ENCODE results near the gene ITIH4.

The ITIH4 gene

GRCh38 chr3:52770496-52771333, 59.8 kb downstream of the ITIH4 start, which contains the start of gene NEK4 (continued):
- TF ChIP-seq HIC1 (tag by site-specific recombination; IDR thresholded peaks at IDR 0.05), result no peak
- TF ChIP-seq ZNF398 (tag by site-specific recombination; IDR thresholded peaks at IDR 0.05), result peak; percentile 45
- peak; percentile 18; the same call in 1 of the 2 replicates for TF ChIP-seq ZNF660 (tag by site-specific recombination; IDR thresholded peaks at IDR 0.05)
- TF ChIP-seq ZNF561 (tag by site-specific recombination; IDR thresholded peaks at IDR 0.05; ENCODE audit: borderline replicate concordance), result peak; percentile 20; the same call in 1 of the 2 replicates
- TF ChIP-seq KLF9 (tag by site-specific recombination; IDR thresholded peaks at IDR 0.05; ENCODE audit: low read depth), result peak; percentile 59
- 0 out of 2 replicates have a peak, but pooled peaks have one; percentile 39 for TF ChIP-seq ZNF610 (tag by site-specific recombination; IDR thresholded peaks at IDR 0.05; ENCODE audit: borderline replicate concordance)
- TF ChIP-seq ZNF274 (IDR thresholded peaks at IDR 0.05; ENCODE audit: low read length), result no peak
- no peak for TF ChIP-seq ZNF274 (tag by site-specific recombination; IDR thresholded peaks at IDR 0.05; ENCODE audit: borderline replicate concordance)
- TF ChIP-seq GLIS2 (tag by site-specific recombination; IDR thresholded peaks at IDR 0.05), result peak; percentile 57; the same call in 1 of the 2 replicates
- TF ChIP-seq SP7 (tag by site-specific recombination; IDR thresholded peaks at IDR 0.05), result peak; percentile 51; the same call in 1 of the 2 replicates
- no peak for TF ChIP-seq ZNF654 (tag by site-specific recombination; IDR thresholded peaks at IDR 0.05; ENCODE audit: low read depth)
- TF ChIP-seq SP3 (tag by site-specific recombination; IDR thresholded peaks at IDR 0.05), result peak; percentile 48
- peak; percentile 89 for TF ChIP-seq ZNF600 (tag by site-specific recombination; IDR thresholded peaks at IDR 0.05)
- peak; percentile 54 for TF ChIP-seq ZEB2 (tag by site-specific recombination; IDR thresholded peaks at IDR 0.05)
- TF ChIP-seq, protein P1, sequence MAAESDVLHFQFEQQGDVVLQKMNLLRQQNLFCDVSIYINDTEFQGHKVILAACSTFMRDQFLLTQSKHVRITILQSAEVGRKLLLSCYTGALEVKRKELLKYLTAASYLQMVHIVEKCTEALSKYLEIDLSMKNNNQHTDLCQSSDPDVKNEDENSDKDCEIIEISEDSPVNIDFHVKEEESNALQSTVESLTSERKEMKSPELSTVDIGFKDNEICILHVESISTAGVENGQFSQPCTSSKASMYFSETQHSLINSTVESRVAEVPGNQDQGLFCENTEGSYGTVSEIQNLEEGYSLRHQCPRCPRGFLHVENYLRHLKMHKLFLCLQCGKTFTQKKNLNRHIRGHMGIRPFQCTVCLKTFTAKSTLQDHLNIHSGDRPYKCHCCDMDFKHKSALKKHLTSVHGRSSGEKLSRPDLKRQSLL (tag by site-specific recombination; IDR thresholded peaks at IDR 0.05), result peak; percentile 53; the same call in 1 of the 2 replicates
- TF ChIP-seq ZNF292 (tag by site-specific recombination; IDR thresholded peaks at IDR 0.05; ENCODE audit: borderline replicate concordance, low read depth), result no peak
- TF ChIP-seq, protein P2, sequence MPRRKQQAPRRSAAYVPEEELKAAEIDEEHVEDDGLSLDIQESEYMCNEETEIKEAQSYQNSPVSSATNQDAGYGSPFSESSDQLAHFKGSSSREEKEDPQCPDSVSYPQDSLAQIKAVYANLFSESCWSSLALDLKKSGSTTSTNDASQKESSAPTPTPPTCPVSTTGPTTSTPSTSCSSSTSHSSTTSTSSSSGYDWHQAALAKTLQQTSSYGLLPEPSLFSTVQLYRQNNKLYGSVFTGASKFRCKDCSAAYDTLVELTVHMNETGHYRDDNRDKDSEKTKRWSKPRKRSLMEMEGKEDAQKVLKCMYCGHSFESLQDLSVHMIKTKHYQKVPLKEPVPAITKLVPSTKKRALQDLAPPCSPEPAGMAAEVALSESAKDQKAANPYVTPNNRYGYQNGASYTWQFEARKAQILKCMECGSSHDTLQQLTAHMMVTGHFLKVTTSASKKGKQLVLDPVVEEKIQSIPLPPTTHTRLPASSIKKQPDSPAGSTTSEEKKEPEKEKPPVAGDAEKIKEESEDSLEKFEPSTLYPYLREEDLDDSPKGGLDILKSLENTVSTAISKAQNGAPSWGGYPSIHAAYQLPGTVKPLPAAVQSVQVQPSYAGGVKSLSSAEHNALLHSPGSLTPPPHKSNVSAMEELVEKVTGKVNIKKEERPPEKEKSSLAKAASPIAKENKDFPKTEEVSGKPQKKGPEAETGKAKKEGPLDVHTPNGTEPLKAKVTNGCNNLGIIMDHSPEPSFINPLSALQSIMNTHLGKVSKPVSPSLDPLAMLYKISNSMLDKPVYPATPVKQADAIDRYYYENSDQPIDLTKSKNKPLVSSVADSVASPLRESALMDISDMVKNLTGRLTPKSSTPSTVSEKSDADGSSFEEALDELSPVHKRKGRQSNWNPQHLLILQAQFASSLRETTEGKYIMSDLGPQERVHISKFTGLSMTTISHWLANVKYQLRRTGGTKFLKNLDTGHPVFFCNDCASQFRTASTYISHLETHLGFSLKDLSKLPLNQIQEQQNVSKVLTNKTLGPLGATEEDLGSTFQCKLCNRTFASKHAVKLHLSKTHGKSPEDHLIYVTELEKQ (tag by site-specific recombination; IDR thresholded peaks at IDR 0.05; ENCODE audit: borderline replicate concordance), result peak; percentile 4; the same call in 1 of the 2 replicates
- TF ChIP-seq KLF8 (tag by site-specific recombination; IDR thresholded peaks at IDR 0.05), result peak; percentile 25; the same call in 1 of the 2 replicates
- peak; percentile 60 for TF ChIP-seq ZNF501 (tag by site-specific recombination; IDR thresholded peaks at IDR 0.05)
- TF ChIP-seq CTCF (tag by site-specific recombination; IDR thresholded peaks at IDR 0.05), result peak; percentile 39; the same call in 1 of the 2 replicates
- TF ChIP-seq, protein P3, sequence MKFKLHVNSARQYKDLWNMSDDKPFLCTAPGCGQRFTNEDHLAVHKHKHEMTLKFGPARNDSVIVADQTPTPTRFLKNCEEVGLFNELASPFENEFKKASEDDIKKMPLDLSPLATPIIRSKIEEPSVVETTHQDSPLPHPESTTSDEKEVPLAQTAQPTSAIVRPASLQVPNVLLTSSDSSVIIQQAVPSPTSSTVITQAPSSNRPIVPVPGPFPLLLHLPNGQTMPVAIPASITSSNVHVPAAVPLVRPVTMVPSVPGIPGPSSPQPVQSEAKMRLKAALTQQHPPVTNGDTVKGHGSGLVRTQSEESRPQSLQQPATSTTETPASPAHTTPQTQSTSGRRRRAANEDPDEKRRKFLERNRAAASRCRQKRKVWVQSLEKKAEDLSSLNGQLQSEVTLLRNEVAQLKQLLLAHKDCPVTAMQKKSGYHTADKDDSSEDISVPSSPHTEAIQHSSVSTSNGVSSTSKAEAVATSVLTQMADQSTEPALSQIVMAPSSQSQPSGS (tag by site-specific recombination; IDR thresholded peaks at IDR 0.05; ENCODE audit: low read depth), result no peak
- peak; percentile 52; the same call in 1 of the 2 replicates for TF ChIP-seq YY2 (tag by site-specific recombination; IDR thresholded peaks at IDR 0.05)
- TF ChIP-seq ZNF692 (tag by site-specific recombination; IDR thresholded peaks at IDR 0.05), result peak; percentile 81
- TF ChIP-seq ZBTB8A (tag by site-specific recombination; IDR thresholded peaks at IDR 0.05), result peak; percentile 57
- TF ChIP-seq ZNF24 (tag by site-specific recombination; IDR thresholded peaks at IDR 0.05), result 0 out of 2 replicates have a peak, but pooled peaks have one; percentile 36

All from HEK293 (cell line).